K562 (cell line): ENCODE results near the gene GMPR. TPM values are rescaled to one million over a fixed set of nuclear protein-coding genes. Genes with fewer than 3 reads are reported as not detected.

Experiments used
- ATAC-seq: fragments of 200-7000 bp; cut with Tn5 transposase; 3 replicates; pipeline ENCODE4 v1.9.1; 2020; ENCODE audit warnings: moderate library complexity
- BruUV-seq: library from RNA; stranded (reverse); fragments of 400-500 nt; replicated peaks from 2 replicates; lab custom pipeline; 2021; lab: Mats Ljungman, UMichigan
- CTCF ChIA-PET: fragments of 300-600 bp; formaldehyde crosslinking; extraction: SDS; loops from one replicate; lab custom pipeline; 2021; ENCODE audit warnings: low intra/inter-chr PET ratio; lab: Yijun Ruan, JAX
- POLR2A ChIA-PET: fragments of 300-600, 350-650 bp; sonication (Branson Sonifier 250); formaldehyde crosslinking; extraction: SDS; loops from one replicate; lab custom pipeline; 2021; ENCODE audit warnings: antibody characterized with exemption, inconsistent platforms; lab: Yijun Ruan, JAX
- DNase-seq, 4 experiments: peaks; one replicate each; pipeline versions ENCODE4 v3.0.0 to v3.0.0-alpha.2; 2011 to 2018; ENCODE audit warnings: low spot score in 3 of 4, mixed read lengths in 3 of 4; ENCODE audit errors: extremely low read depth in 1 of 4
- FAIRE-seq: peaks from 2 replicates; lab custom pipeline; 2011; peaks lifted over from hg19 to GRCh38; lab: Jason Lieb, UNC
- H2AFZ ChIP-seq: 2 replicates; pipeline ENCODE4 v1.6.0; 2011; ENCODE audit warnings: low read depth, low read length, control low read depth, inconsistent platforms
- H3K27ac ChIP-seq: fragments of 200-600 bp; 3 replicates; pipeline ENCODE4 v1.8.0; 2011; ENCODE audit warnings: low read depth, mild to moderate bottlenecking, control low read depth, inconsistent platforms, low read length, moderate library complexity, mixed read lengths; ENCODE audit errors: extremely low read depth
- H3K27me3 ChIP-seq, 2 experiments: fragments of 300-600 bp in 1 of 2; 2 replicates in 1 of 2; 3 replicates in 1 of 2; pipeline versions ENCODE4 v1.6.0 to v1.8.0; 2011; ENCODE audit warnings: inconsistent platforms in 2 of 2, low read length in 2 of 2, mild to moderate bottlenecking in 1 of 2, mixed read lengths in 1 of 2, moderate library complexity in 1 of 2; ENCODE audit not compliant: control insufficient read depth in 2 of 2, insufficient read depth in 2 of 2
- H3K36me3 ChIP-seq: fragments of 300-600 bp; 3 replicates; pipeline ENCODE4 v1.8.0; 2011; ENCODE audit warnings: mild to moderate bottlenecking, low read length, inconsistent platforms; ENCODE audit not compliant: control insufficient read depth, insufficient read depth
- H3K4me1 ChIP-seq, 2 experiments: fragments of 200-600 bp in 1 of 2; replicated peaks in 1 of 2; 2 replicates in 1 of 2; 3 replicates in 1 of 2; pipeline versions ENCODE4 v1.5.1 to v1.8.0; 2011; ENCODE audit warnings: inconsistent platforms in 2 of 2, low read length in 2 of 2, mild to moderate bottlenecking in 1 of 2, mixed read lengths in 1 of 2, moderate library complexity in 1 of 2; ENCODE audit not compliant: control insufficient read depth in 2 of 2, insufficient read depth in 2 of 2
- H3K4me2 ChIP-seq: 2 replicates; pipeline ENCODE4 v1.6.1; 2011; ENCODE audit warnings: low read length, control low read depth, inconsistent platforms, mixed read lengths; ENCODE audit not compliant: insufficient read depth
- H3K4me3 ChIP-seq: fragments of 200-600 bp; sonication (generic), shearing (Covaris generic); 2 replicates; pipeline ENCODE4 v1.5.1; 2016; ENCODE audit warnings: control low read depth, inconsistent platforms
- H3K79me2 ChIP-seq: fragments of 200-600 bp; 3 replicates; pipeline ENCODE4 v1.8.0; 2011; ENCODE audit warnings: low read length, inconsistent platforms; ENCODE audit not compliant: control insufficient read depth, insufficient read depth
- H3K9ac ChIP-seq, 2 experiments: 2 replicates each; pipeline versions ENCODE4 v1.6.0 to v1.6.1; 2011; ENCODE audit warnings: low read depth in 2 of 2, low read length in 2 of 2, control low read depth in 1 of 2, inconsistent platforms in 1 of 2, mild to moderate bottlenecking in 1 of 2, mixed read lengths in 1 of 2; ENCODE audit not compliant: insufficient read depth in 1 of 2
- H3K9me1 ChIP-seq: one replicate; pipeline ENCODE4 v1.6.0; 2011; ENCODE audit warnings: inconsistent platforms, mild to moderate bottlenecking, low read length, moderate library complexity; ENCODE audit not compliant: control insufficient read depth, insufficient read depth
- H3K9me3 ChIP-seq: replicated peaks from 2 replicates; pipeline ENCODE4 v1.5.1; 2011; ENCODE audit warnings: low read depth, low read length, inconsistent platforms; ENCODE audit not compliant: control insufficient read depth, insufficient read depth
- H4K20me1 ChIP-seq: replicated peaks from 2 replicates; pipeline ENCODE4 v1.6.1; 2011; ENCODE audit warnings: low read length, inconsistent platforms, mixed read lengths; ENCODE audit not compliant: control insufficient read depth, insufficient read depth
- AFF4 ChIP-seq: sonication (generic); formaldehyde crosslinking; IDR thresholded peaks from 2 replicates; pipeline ENCODE4 v1.8.0; 2023; ENCODE audit warnings: mild to moderate bottlenecking, missing genetic modification reagents
- CBX5 ChIP-seq: IDR thresholded peaks from 2 replicates; pipeline ENCODE4 v1.6.1; 2014; ENCODE audit warnings: low read depth, borderline replicate concordance
- CEBPB ChIP-seq: fragments of 450-650 bp; IDR thresholded peaks from 2 replicates; pipeline ENCODE4 v1.6.1; 2016; ENCODE audit warnings: missing genetic modification characterization, missing compliant biosample characterization
- CREBBP ChIP-seq: IDR thresholded peaks from one replicate; pipeline ENCODE4 v1.6.1; 2012; ENCODE audit warnings: low read depth, mild to moderate bottlenecking, control low read depth, inconsistent platforms, low read length
- ELF1 ChIP-seq: fragments of 200-800 bp; sonication (Bioruptor generic); IDR thresholded peaks from 2 replicates; pipeline ENCODE4 v1.6.1; 2016; ENCODE audit warnings: missing genetic modification characterization, missing compliant biosample characterization
- ETV1 ChIP-seq: fragments of 450-650 bp; conservative IDR thresholded peaks from 2 replicates; pipeline ENCODE4 v1.6.1; 2016; ENCODE audit warnings: missing genetic modification characterization, control low read depth, low read depth, missing compliant biosample characterization
- ZNF133 ChIP-seq: fragments of 250-450 bp; sonication (Bioruptor Pico); IDR thresholded peaks from 2 replicates; pipeline ENCODE4 v1.4.0; 2020; ENCODE audit warnings: mild to moderate bottlenecking
- ZNF644 ChIP-seq: fragments of 200-800 bp; sonication (Bioruptor generic); IDR thresholded peaks from 2 replicates; pipeline ENCODE4 v1.6.1; 2016; ENCODE audit warnings: low read depth, missing genetic modification characterization, missing compliant biosample characterization
- WGBS: fragments of 100-300 bp; shearing (Covaris generic); methylation state at CpG from one replicate; pipeline ENCODE4 v1.1.6; 2016; ENCODE audit warnings: low coverage, mixed read lengths; ENCODE audit not compliant: insufficient coverage; ENCODE audit errors: missing lambda C conversion rate; 5-methylcytosine and 5-hydroxymethylcytosine counted together
- in situ Hi-C: fragments of 300-500 bp; cut with MboI; formaldehyde crosslinking; loops from 4 replicates; pipeline ENCODE4 v1.15.0; 2018; ENCODE audit warnings: inconsistent platforms, mixed read lengths
- intact Hi-C: fragments of 100-400 bp; cut with micrococcal nuclease; formaldehyde crosslinking; loops from 2 replicates; pipeline ENCODE4 v1.14.2; 2022
- polyA plus RNA-seq, 8 experiments: library from polyadenylated mRNA; depleted of rRNA in 4 of 8; stranded (reverse) in 5 of 8; unstranded in 3 of 8; fragments of >200 nt; fragmentation: Nextera tagmentation in 2 of 8; fragmentation: Illumina TruSeq in 1 of 8; extraction: Ambion mirVana in 2 of 8; extraction: Trizol in 1 of 8; gene quantifications; 2 replicates each; pipeline versions ENCODE4 v1.2.1 to v1.2.3, GENCODE V29; 2011 to 2014; ENCODE audit warnings: inconsistent platforms in 1 of 8, missing spikeins in 1 of 8
- total RNA-seq, 7 experiments: library from RNA; depleted of rRNA in 6 of 7; stranded (reverse); fragments of >200 nt in 6 of 7; fragmentation: Illumina TruSeq in 2 of 7; extraction: Trizol in 2 of 7; gene quantifications; 2 replicates each; pipeline versions ENCODE4 v1.2.1 to v1.2.3, GENCODE V29; 2011 to 2021; ENCODE audit warnings: low replicate concordance in 1 of 7
- TF ChIP-seq, protein P1 (sequence below): sonication (generic); formaldehyde crosslinking; IDR thresholded peaks from 2 replicates; pipeline ENCODE4 v1.8.0; 2022; ENCODE audit warnings: mild to moderate bottlenecking, missing genetic modification reagents

GMPR gene
- total and polyA plus RNA-seq, 9 of the 15 experiments (the other 6 are each of a cell fraction or from before 2014, with no cell fraction given), result 34.6 to 83.7 (median 49.8) TPM

DNA sequence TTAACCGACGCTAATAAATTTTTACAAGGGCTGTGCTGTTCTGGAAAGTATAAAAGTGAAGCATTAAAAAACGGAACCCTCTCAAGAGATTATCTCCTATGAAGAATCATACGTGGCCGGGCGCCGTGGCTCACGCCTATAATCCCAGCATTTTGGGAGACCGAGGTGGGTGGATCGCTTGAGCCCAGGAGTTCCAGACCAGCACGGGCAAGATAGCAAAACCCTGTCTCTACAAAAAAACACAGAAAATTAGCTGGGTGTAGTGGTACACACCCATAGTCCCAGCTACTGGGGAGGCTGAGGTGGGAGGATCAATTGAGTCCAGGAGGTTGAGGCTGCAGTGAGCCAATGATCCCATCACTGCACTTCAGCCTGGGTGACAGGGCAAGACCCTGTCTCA lies 83.4 kb downstream of the GMPR start:
- no peaks in the 10 kb centered on the region for H3K36me3 ChIP-seq
- H3K79me2 ChIP-seq, result no peaks in the 10 kb centered on the region
- H3K9ac ChIP-seq, result peak overlapping the region in 1 of 2 experiments; percentile 8; a peak in 1 of 4 replicates
- no peak overlapping the region for H3K4me3 ChIP-seq
- no peak overlapping the region for H3K27ac ChIP-seq
- no peaks in the 10 kb centered on the region for H3K9me1 ChIP-seq
- no peak for ATAC-seq
- TF ChIP-seq ETV1, result no peak
- no peak for TF ChIP-seq CREBBP
- TF ChIP-seq, all 486 proteins: peak for 0
- no peak overlapping the region for H3K4me2 ChIP-seq
- no peak overlapping the region for H2AFZ ChIP-seq
- no peaks in the 10 kb centered on the region; a peak in 1 of 5 replicates for H3K27me3 ChIP-seq
- BruUV-seq, result no TSS peak
- 84% methylated on average over 11 of the region's 11 CpGs for WGBS
- FAIRE-seq, result no peak
- no peaks in the 10 kb centered on the region for H3K9me3 ChIP-seq
- peaks cover 24 to 44% of the 10 kb centered on the region in 2 experiments for H3K4me1 ChIP-seq
- in situ Hi-C loops, result no loop called here
- ChIA-PET POLR2A (interaction anchor here (0.7 to 2.5 kb wide), 6 partner anchors 9 to 56 kb away, joined by 3 to 15 read pairs (median 4); no protein-coding TSS in a partner anchor), CTCF (no interaction called here)
- no peak for DNase-seq
- no peaks in the 10 kb centered on the region for H4K20me1 ChIP-seq
- intact Hi-C loops, result loop anchor here (2.0 kb wide), 1 partner anchor 45 kb away; no protein-coding TSS in a partner anchor

DNA sequence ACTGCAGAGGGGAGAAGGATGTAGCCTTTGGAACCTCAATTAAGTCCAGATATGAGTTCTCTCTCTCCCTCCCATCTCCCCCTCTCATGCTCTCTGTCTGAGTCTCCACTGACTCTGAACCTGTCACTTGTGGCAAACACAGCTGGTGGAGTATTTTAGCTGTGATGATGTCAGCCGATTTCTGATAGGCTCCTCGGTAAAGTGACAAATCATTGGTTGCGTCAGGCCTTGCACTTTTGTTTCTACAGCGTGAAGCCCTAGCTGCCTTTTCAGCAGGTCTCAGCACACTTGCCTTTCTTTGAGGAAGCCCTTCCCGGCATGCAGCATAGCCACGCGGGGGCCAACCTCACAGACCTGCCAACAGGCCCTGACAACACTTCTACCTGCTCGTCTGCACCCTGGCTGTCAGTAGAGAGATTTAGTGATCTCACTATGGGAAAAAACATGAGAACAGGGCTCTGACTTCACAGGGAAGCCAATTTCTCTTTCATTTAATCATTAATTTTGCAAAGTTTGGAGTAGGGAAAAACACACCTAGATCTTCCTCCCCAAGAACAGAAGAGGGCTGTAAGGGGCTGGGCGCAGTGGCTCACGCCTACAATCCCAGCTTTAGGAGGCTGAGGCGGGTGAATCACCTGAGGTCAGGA lies 84.4 kb downstream of the GMPR start:
- Histone ChIP-seq H3K36me3 (no peaks in the 10 kb centered on the region), H3K9me1 (no peaks in the 10 kb centered on the region), H3K9me3 (no peaks in the 10 kb centered on the region), H3K9ac (peak overlapping the region; percentile 59 to 66; a peak in 3 of 4 replicates), H3K79me2 (no peaks in the 10 kb centered on the region), H3K4me1 (peaks cover 31 to 41% of the 10 kb centered on the region in 2 experiments), H3K27ac (peak overlapping the region; percentile 72), H2AFZ (peak overlapping the region; percentile 92), H4K20me1 (no peaks in the 10 kb centered on the region), H3K27me3 (no peaks in the 10 kb centered on the region; a peak in 1 of 5 replicates), H3K4me2 (peak overlapping the region; percentile 56), H3K4me3 (no peak overlapping the region)
- intact Hi-C loops, result loop anchor here (2.0 kb wide), 1 partner anchor 46 kb away; no protein-coding TSS in a partner anchor
- ChIA-PET CTCF (no interaction called here), POLR2A (interaction anchor here (0.6 to 2.5 kb wide), 14 partner anchors 10 to 941 kb away, joined by 3 to 15 read pairs (median 3); no protein-coding TSS in a partner anchor)
- peak; percentile 98 for FAIRE-seq
- peak; percentile 92 for ATAC-seq
- WGBS, result 19% methylated on average over 11 of the region's 11 CpGs
- DNase-seq, result peak; percentile 78 to 91 (median 82)
- BruUV-seq, result TSS peak; percentile 87
- in situ Hi-C loops, result no loop called here
- TF ChIP-seq CBX5 (no peak), ZNF133 (no peak), ZNF644 (tag) (no peak; the same call in 1 of the 2 replicates), AFF4 (CRISPR knock-in tag) (no peak), ELF1 (tag) (no peak), CEBPB (tag) (peak; percentile 97)
- TF ChIP-seq, protein P1, sequence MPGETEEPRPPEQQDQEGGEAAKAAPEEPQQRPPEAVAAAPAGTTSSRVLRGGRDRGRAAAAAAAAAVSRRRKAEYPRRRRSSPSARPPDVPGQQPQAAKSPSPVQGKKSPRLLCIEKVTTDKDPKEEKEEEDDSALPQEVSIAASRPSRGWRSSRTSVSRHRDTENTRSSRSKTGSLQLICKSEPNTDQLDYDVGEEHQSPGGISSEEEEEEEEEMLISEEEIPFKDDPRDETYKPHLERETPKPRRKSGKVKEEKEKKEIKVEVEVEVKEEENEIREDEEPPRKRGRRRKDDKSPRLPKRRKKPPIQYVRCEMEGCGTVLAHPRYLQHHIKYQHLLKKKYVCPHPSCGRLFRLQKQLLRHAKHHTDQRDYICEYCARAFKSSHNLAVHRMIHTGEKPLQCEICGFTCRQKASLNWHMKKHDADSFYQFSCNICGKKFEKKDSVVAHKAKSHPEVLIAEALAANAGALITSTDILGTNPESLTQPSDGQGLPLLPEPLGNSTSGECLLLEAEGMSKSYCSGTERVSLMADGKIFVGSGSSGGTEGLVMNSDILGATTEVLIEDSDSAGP, result no peak
